Measurements from ENCODE around the gene RD3L. TPM values are rescaled to one million over a fixed set of nuclear protein-coding genes. Genes with fewer than 3 reads are reported as not detected.

RD3L gene
- total and polyA plus RNA-seq, 4 donors = 0.08 TPM; not detected in 3

- H3K27me3 ChIP-seq (ENCODE audit: control insufficient read depth in 3 of 3, insufficient read depth in 3 of 3, low read length in 2 of 3) = no peaks in the 10 kb centered on the region
- H3K4me3 ChIP-seq = no peak overlapping the region
- peaks cover 0 to 5% (median under 1%) of the 10 kb centered on the region in 5 donors for H3K4me1 ChIP-seq (ENCODE audit: control insufficient read depth in 5 of 5, insufficient read depth in 5 of 5, low read length in 5 of 5)
- DNase-seq (no peak), ATAC-seq (ENCODE audit: insufficient read depth, low FRiP score) (no peak)
- no peak overlapping the region for H3K9ac ChIP-seq (ENCODE audit: insufficient read depth in 1 of 2, low read length in 2 of 2)
- H3K36me3 ChIP-seq (ENCODE audit: control insufficient read depth in 4 of 4, insufficient read depth in 4 of 4, low read length in 4 of 4) = peaks cover 12 to 32% (median 23%) of the 10 kb centered on the region in 4 donors
- no peak for TF ChIP-seq CTCF (IDR thresholded peaks at IDR 0.05; ENCODE audit: control extremely low read depth, extremely low read depth)
- H3K27ac ChIP-seq (ENCODE audit: low read depth in 1 of 2, low read length in 1 of 2) = no peak overlapping the region
- H3K9me3 ChIP-seq (ENCODE audit: control insufficient read depth in 4 of 4, insufficient read depth in 3 of 4, low read length in 3 of 4) = no peaks in the 10 kb centered on the region
- 93 to 97% methylated on average over 6 of the region's 6 CpGs for WGBS, 2 donors
Measured at GRCh38 chr14:103915616-103916015, 26.7 kb downstream of the RD3L start.

GRCh38 chr14:103910984-103911383 is 31.3 kb downstream of the RD3L start:
- Histone ChIP-seq H3K4me3 (no peak overlapping the region), H3K27ac (ENCODE audit: low read depth in 1 of 2, low read length in 1 of 2) (no peak overlapping the region), H3K9ac (ENCODE audit: insufficient read depth in 1 of 2, low read length in 2 of 2) (no peak overlapping the region), H3K9me3 (ENCODE audit: control insufficient read depth in 4 of 4, insufficient read depth in 3 of 4, low read length in 3 of 4) (no peaks in the 10 kb centered on the region), H3K27me3 (ENCODE audit: control insufficient read depth in 3 of 3, insufficient read depth in 3 of 3, low read length in 2 of 3) (no peaks in the 10 kb centered on the region), H3K4me1 (ENCODE audit: control insufficient read depth in 5 of 5, insufficient read depth in 5 of 5, low read length in 5 of 5) (peaks cover 0 to 7% (median 0%) of the 10 kb centered on the region in 5 donors), H3K36me3 (ENCODE audit: control insufficient read depth in 4 of 4, insufficient read depth in 4 of 4, low read length in 4 of 4) (peaks cover 11 to 21% (median 17%) of the 10 kb centered on the region in 4 donors)
- no peak for DNase-seq
- ATAC-seq (ENCODE audit: insufficient read depth, low FRiP score) = no peak
- no peak for TF ChIP-seq CTCF (IDR thresholded peaks at IDR 0.05; ENCODE audit: control extremely low read depth, extremely low read depth)
- whole genome bisulfite sequencing, 2 donors = 80 to 83% methylated on average over 6 of the region's 6 CpGs

- peak; percentile 82 for TF ChIP-seq CTCF (IDR thresholded peaks at IDR 0.05; ENCODE audit: control extremely low read depth, extremely low read depth)
- Histone ChIP-seq H3K9ac (ENCODE audit: insufficient read depth in 1 of 2, low read length in 2 of 2) (no peak overlapping the region), H3K9me3 (ENCODE audit: control insufficient read depth in 4 of 4, insufficient read depth in 3 of 4, low read length in 3 of 4) (no peaks in the 10 kb centered on the region), H3K36me3 (ENCODE audit: control insufficient read depth in 4 of 4, insufficient read depth in 4 of 4, low read length in 4 of 4) (peaks cover 11 to 21% (median 17%) of the 10 kb centered on the region in 4 donors), H3K27me3 (ENCODE audit: control insufficient read depth in 3 of 3, insufficient read depth in 3 of 3, low read length in 2 of 3) (no peaks in the 10 kb centered on the region), H3K27ac (ENCODE audit: low read depth in 1 of 2, low read length in 1 of 2) (peak overlapping the region in 1 of 2 donors; percentile 59), H3K4me1 (ENCODE audit: control insufficient read depth in 5 of 5, insufficient read depth in 5 of 5, low read length in 5 of 5) (peaks cover 0 to 11% (median 0%) of the 10 kb centered on the region in 5 donors), H3K4me3 (no peak overlapping the region)
- 26 to 31% methylated on average over 20 of the region's 20 CpGs for WGBS, 2 donors
- ATAC-seq (ENCODE audit: insufficient read depth, low FRiP score) = peak; percentile 94
- DNase-seq = peak; percentile 83 to 88 (median 85)
Measured at GRCh38 chr14:103910262-103910935, 31.9 kb downstream of the RD3L start.

All from lung (tissue), 12 donors.